ENCODE measurements around the gene OPALIN.

OPALIN gene

GRCh38 chr10:96357038-96357620 lies 1.7 kb downstream of the OPALIN start:
- TF ChIP-seq CTCF (IDR thresholded peaks at IDR 0.05; ENCODE audit: control insufficient read depth, extremely low read depth, insufficient read depth), result no peak
- no peak for DNase-seq (ENCODE audit: low read depth)
- no peak overlapping the region for H3K4me3 ChIP-seq (ENCODE audit: low read depth, low read length)

GRCh38 chr10:96352582-96352981 lies 6.2 kb downstream of the OPALIN start:
- no peak for TF ChIP-seq CTCF (IDR thresholded peaks at IDR 0.05; ENCODE audit: control insufficient read depth, extremely low read depth, insufficient read depth)
- peak; percentile 61 for DNase-seq (ENCODE audit: low read depth)
- no peak overlapping the region for H3K4me3 ChIP-seq (ENCODE audit: low read depth, low read length)

GRCh38 chr10:96352027-96352426 lies 6.8 kb downstream of the OPALIN start:
- no peak for TF ChIP-seq CTCF (IDR thresholded peaks at IDR 0.05; ENCODE audit: control insufficient read depth, extremely low read depth, insufficient read depth)

GRCh38 chr10:96346295-96346694 lies 12.5 kb downstream of the OPALIN start:
- TF ChIP-seq CTCF (IDR thresholded peaks at IDR 0.05; ENCODE audit: control insufficient read depth, extremely low read depth, insufficient read depth), result no peak
- DNase-seq (ENCODE audit: low read depth), result no peak
- H3K4me3 ChIP-seq (ENCODE audit: low read depth, low read length), result no peak overlapping the region

More at GRCh38 chr10:96352027-96352426, 6.8 kb downstream of the OPALIN start:
- H3K4me3 ChIP-seq (ENCODE audit: low read depth, low read length), result no peak overlapping the region
- no peak for DNase-seq (ENCODE audit: low read depth)

GRCh38 chr10:96345222-96345621 lies 13.6 kb downstream of the OPALIN start:
- TF ChIP-seq CTCF (IDR thresholded peaks at IDR 0.05; ENCODE audit: control insufficient read depth, extremely low read depth, insufficient read depth), result no peak
- H3K4me3 ChIP-seq (ENCODE audit: low read depth, low read length), result no peak overlapping the region
- DNase-seq (ENCODE audit: low read depth), result no peak

- no peak for DNase-seq (ENCODE audit: low read depth)
- H3K4me3 ChIP-seq (ENCODE audit: low read depth, low read length), result no peak overlapping the region
- no peak for TF ChIP-seq CTCF (IDR thresholded peaks at IDR 0.05; ENCODE audit: control insufficient read depth, extremely low read depth, insufficient read depth)
Observed at GRCh38 chr10:96344178-96344577, 14.6 kb downstream of the OPALIN start.

- DNase-seq (ENCODE audit: low read depth), result no peak
- no peak for TF ChIP-seq CTCF (IDR thresholded peaks at IDR 0.05; ENCODE audit: control insufficient read depth, extremely low read depth, insufficient read depth)
- no peak overlapping the region for H3K4me3 ChIP-seq (ENCODE audit: low read depth, low read length)
Observed at GRCh38 chr10:96342402-96342801, 16.4 kb downstream of the OPALIN start.

Measured in LNCaP clone FGC (cell line).